GM20000 (cell line): Measurements from ENCODE around the gene COLGALT1.

Experiments used
- DNase-seq: peaks from one replicate; pipeline ENCODE4 v3.0.0; 2012; ENCODE audit warnings: low spot score
- TF ChIP-seq, protein P1 (sequence below): IDR thresholded peaks from 2 replicates; pipeline ENCODE4 v1.5.1; 2012; ENCODE audit warnings: mild to moderate bottlenecking, control low read depth; ENCODE audit errors: extremely low read depth, missing control alignments

Gene COLGALT1

DNA sequence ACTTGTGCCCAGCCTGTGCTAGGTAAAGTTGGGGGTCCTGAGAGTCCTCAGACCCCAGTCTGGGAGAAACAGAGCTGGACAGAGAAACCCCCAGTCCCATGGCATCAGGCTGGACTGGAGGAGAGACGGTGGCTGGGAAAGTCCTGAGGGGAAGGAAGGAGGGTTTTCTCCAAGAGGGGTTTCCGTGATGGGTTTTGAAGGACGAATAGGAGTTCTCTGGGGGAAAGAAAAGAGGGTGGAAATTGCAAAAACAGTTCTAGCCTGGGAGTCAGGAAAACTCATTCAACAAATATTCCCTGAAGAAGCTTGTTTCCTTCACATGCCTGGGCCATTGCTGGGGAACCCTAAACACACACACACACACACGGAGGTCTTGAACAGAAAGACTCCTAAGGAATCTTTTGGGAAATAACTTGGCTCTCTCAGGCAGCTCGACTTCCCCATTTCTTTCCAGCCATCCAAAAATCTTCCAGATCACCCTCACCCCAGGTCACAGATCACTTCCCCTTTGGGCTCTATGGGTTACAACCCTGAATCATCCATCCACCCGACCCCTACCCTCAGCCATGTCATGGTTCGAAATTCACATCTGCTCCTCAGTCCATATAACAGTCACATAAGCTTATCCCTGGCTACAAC lies 47.5 kb downstream of the COLGALT1 start:
- TF ChIP-seq, protein P1, sequence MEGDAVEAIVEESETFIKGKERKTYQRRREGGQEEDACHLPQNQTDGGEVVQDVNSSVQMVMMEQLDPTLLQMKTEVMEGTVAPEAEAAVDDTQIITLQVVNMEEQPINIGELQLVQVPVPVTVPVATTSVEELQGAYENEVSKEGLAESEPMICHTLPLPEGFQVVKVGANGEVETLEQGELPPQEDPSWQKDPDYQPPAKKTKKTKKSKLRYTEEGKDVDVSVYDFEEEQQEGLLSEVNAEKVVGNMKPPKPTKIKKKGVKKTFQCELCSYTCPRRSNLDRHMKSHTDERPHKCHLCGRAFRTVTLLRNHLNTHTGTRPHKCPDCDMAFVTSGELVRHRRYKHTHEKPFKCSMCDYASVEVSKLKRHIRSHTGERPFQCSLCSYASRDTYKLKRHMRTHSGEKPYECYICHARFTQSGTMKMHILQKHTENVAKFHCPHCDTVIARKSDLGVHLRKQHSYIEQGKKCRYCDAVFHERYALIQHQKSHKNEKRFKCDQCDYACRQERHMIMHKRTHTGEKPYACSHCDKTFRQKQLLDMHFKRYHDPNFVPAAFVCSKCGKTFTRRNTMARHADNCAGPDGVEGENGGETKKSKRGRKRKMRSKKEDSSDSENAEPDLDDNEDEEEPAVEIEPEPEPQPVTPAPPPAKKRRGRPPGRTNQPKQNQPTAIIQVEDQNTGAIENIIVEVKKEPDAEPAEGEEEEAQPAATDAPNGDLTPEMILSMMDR, result no peak
- no peak for DNase-seq

DNA sequence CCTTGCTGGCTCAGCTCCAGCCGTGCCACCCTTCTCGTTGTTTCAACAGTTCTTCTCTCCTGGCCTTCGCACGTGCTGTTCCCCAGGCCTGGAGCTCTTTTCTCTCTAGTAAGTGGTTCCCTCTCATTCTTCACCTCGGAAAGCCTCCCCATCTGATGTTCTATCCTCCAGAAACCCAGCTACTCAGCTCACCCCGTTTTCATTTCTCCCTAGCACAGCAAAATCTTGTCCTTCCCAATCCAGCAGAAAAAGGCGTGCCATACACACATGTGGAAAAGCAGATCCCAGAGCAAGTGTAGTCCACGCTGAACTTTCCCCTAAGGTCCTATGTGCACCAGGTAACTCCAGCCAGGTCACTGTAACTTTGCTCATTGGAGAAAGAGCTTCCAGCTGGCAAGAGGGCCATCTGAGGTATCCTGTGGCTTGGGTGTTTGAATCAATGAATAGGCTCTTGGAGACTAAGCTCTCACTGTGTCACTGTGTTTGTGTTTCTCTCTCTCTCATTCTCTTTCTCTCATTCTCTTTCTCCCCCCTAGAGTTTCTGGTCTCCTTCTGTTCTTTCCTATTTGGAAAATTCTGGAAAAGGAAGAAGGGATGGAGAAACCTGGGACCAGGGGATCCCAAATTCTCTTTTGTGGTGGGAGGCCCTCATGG lies 49.0 kb downstream of the COLGALT1 start:
- TF ChIP-seq, protein P1, result no peak
- no peak for DNase-seq

DNA sequence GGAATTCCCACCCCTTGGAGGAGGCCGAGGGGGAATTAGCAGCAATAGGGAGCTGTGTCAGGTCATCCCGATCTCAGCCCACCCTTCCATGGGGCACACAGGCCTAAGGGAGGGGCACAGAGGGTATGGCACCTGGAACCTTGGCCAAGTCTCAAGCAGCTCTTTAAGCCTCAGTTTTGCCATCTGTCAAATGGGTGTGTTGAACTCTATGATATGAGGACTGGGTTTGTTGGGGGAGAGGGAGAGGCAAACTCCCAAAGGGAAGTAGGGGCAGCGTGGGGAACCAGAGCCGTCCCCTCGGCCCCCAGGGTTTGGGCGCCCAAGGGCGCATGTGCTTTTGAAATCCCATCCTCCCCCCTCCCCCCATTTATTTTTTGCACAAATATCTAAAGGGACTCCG lies 49.7 kb downstream of the COLGALT1 start:
- TF ChIP-seq, protein P1, result no peak
- DNase-seq, result no peak

DNA sequence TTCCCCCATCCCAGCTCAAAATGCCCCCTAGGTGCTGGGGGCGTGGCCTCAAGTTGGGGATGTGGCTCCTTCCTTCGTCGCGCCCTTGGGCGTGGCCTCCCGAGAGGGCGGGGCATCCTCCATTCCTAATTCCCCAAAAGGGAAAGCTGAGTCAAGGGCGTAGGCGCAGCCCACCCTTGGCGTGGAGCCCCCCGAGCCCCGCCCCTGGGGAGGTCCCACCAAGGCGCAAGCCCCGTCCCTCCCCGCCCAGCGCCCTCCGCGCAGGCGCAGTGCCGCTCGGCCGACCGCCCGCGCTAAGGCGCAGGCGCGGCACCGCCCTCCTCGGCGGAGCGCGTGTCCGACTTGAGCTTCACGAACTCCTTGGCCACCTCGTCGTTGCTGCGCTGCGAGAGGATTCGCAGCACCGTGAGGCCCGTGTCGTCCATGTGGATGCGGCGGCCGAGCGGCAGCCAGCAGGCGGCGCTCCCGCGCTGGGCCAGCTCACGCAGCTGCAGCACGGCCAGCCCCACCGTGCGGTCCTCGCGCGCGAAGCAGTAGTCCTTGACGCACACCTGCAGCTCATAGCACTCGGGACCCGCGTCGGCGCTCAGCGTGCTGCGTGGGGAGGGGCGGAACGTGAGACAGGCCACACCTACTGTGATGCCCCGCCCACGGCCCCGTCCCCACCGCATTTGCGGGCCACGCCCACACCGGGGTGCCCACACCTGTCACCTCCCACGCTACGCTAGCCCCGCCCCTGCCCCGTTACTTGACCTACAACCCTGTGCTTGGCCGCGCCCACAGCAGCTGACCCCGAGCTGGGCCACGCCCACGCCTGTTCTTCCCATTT lies 50.5 kb downstream of the COLGALT1 start:
- TF ChIP-seq, protein P1, result peak; percentile 42
- peak; percentile 97 for DNase-seq

DNA sequence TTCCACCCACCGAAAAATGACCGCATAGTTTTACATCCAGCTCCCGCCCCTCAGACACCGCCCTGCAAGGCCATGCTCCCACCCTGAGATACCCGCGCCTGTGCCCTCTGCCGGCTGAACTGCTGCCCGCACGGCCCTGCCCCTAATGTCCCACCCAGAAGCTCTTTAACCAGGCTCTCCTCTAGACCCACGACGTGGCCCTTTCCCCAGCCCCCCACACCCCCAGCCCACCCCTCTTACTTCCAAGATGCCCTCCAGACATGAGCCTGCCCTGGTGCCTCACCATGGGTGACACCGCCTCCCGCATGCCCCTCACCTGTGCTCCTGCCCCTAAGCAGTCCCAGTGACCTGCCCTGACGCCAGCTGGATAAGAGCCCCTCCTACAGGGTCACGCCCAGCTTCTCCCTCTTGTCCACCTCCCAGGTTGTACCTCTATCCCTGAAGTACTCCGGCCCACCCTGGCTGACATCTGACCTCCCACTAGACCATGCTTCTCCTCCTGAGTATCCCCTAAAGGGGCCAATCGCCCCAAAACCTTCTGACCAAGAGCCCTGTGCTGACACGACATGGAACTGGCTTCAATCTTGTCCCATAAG lies 51.2 kb downstream of the COLGALT1 start:
- no peak for DNase-seq
- TF ChIP-seq, protein P1, result no peak

DNA sequence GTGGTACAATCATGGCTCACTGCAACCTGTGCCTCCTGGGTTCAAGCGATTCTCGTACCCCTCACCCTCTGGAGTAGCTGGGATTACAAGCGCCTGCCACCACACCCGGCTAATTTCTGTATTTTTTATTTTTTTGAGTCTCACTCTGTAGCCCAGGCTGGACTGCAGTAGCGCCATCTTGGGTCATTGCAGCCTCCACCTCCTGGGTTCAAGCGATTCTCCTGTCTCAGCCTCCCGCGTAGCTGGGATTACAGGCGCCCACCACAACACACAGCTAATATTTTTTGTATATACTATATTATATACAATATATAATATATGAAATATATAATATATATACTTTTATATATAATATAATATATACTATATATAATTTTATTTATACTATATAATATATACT lies 52.5 kb downstream of the COLGALT1 start:
- TF ChIP-seq, protein P1, result no peak
- DNase-seq, result no peak

DNA sequence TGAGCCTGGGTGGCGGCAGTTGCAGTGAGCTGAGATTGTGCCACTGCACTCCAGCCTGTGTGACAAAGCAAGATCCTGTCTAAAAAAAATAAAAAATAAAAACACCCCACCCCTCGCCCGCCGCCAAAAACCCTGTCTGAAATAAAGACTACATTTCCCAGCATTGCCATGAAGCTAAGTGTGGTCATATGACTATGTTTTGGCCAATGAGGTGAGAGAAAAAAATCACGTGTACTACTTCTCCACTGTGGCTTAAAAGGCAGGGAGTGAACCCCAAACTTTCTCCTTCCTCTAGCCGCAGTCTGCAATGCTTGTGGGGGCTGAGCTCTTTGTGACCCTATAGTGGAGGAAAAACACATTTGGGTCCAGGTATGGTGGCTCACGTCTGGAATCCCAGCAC lies 54.9 kb downstream of the COLGALT1 start:
- TF ChIP-seq, protein P1, result no peak

More for the DNA sequence above, 54.9 kb downstream of the COLGALT1 start:
- DNase-seq, result peak; percentile 69
